NCI-H82 (cell line): Measurements from ENCODE around the gene LAMA4.

Experiments
- DNase-seq: peaks from one replicate; lab custom pipeline; 2025; lab: John Stamatoyannopoulos, UW

LAMA4 gene

GRCh38 chr6:112184951-112185350 lies 69.4 kb downstream of the LAMA4 start:
- DNase-seq: no peak

GRCh38 chr6:112183271-112183671 lies 71.1 kb downstream of the LAMA4 start:
- DNase-seq: no peak

GRCh38 chr6:112181130-112181529 lies 73.2 kb downstream of the LAMA4 start:
- no peak for DNase-seq

GRCh38 chr6:112180095-112180820 lies 74.1 kb downstream of the LAMA4 start:
- peak; percentile 95 for DNase-seq

GRCh38 chr6:112179631-112180030 lies 74.7 kb downstream of the LAMA4 start:
- no peak for DNase-seq

GRCh38 chr6:112178846-112179245 lies 75.5 kb downstream of the LAMA4 start:
- no peak for DNase-seq

- no peak for DNase-seq
These were observed 77.3 kb downstream of the LAMA4 start for GRCh38 chr6:112177092-112177491.

- DNase-seq: no peak
These were observed 78.2 kb downstream of the LAMA4 start for GRCh38 chr6:112176175-112176574.

- DNase-seq: peak; percentile 7
These were observed 81.1 kb downstream of the LAMA4 start for GRCh38 chr6:112173221-112173804.

GRCh38 chr6:112172540-112172939 lies 81.8 kb downstream of the LAMA4 start:
- DNase-seq: no peak

GRCh38 chr6:112169541-112169940 lies 84.8 kb downstream of the LAMA4 start:
- no peak for DNase-seq

GRCh38 chr6:112163295-112164257 lies 90.8 kb downstream of the LAMA4 start:
- DNase-seq: peak; percentile 88

- no peak for DNase-seq
These were observed 93.6 kb downstream of the LAMA4 start for GRCh38 chr6:112160745-112161144.

GRCh38 chr6:112156668-112157067 lies 97.7 kb downstream of the LAMA4 start:
- no peak for DNase-seq

GRCh38 chr6:112155886-112156285 lies 98.5 kb downstream of the LAMA4 start:
- no peak for DNase-seq

- no peak for DNase-seq
These were observed 99.7 kb downstream of the LAMA4 start for GRCh38 chr6:112154711-112155110.

GRCh38 chr6:112153926-112154607 lies 100.3 kb downstream of the LAMA4 start:
- DNase-seq: peak; percentile 33

GRCh38 chr6:112150363-112150762 lies 104.0 kb downstream of the LAMA4 start:
- DNase-seq: peak; percentile 69

- peak; percentile 74 for DNase-seq
These were observed 104.6 kb downstream of the LAMA4 start for GRCh38 chr6:112149719-112150263.

GRCh38 chr6:112149236-112149635 lies 105.1 kb downstream of the LAMA4 start:
- DNase-seq: peak; percentile 97

GRCh38 chr6:112148103-112148502 lies 106.3 kb downstream of the LAMA4 start:
- DNase-seq: peak; percentile 9

GRCh38 chr6:112145080-112145573 lies 109.2 kb downstream of the LAMA4 start:
- peak; percentile 72 for DNase-seq
